ENCODE results near the gene PIGQ. TPM values are rescaled to one million over a fixed set of nuclear protein-coding genes. Genes with fewer than 3 reads are reported as not detected.

Gene PIGQ
- total and polyA plus RNA-seq, 2 of the 4 experiments (the other 2 are of a cell fraction), result 5.9 to 36.8 TPM

- ATAC-seq (ENCODE audit: low read depth), result no peak
These were observed 21.0 kb downstream of the PIGQ start for GRCh38 chr16:590815-591200.

More at GRCh38 chr16:590815-591200, 21.0 kb downstream of the PIGQ start:
- no peak overlapping the region for H4K91ac ChIP-seq (ENCODE audit: insufficient read depth, low read depth, low read length)
- CTCF ChIA-PET, result interaction anchor here (0.8 kb wide), 1 partner anchor 10 kb away, joined by 3 read pairs; no protein-coding TSS in a partner anchor
- dilution Hi-C loops (cut with HindIII; ENCODE audit: low sequenced_read_pairs, unreplicated experiment) (no loop called here), intact Hi-C loops (cut with micrococcal nuclease) (no loop called here), in situ Hi-C loops (cut with MboI; ENCODE audit: low sequenced_read_pairs) (no loop called here)
- H2AK9ac ChIP-seq (replicated peaks; ENCODE audit: low read depth, low read length, poor library complexity), result peak overlapping the region; percentile 95
- peak overlapping the region; percentile 38 for H3K27ac ChIP-seq (ENCODE audit: insufficient read depth, low read length)
- H3K9me3 ChIP-seq (ENCODE audit: control insufficient read depth, insufficient read depth, low read length), result no peaks in the 10 kb centered on the region
- BruUV-seq (replicated peaks), result no TSS peak
- no peak overlapping the region for H2BK20ac ChIP-seq (ENCODE audit: low read depth, low read length)
- H3K4me1 ChIP-seq (ENCODE audit: control insufficient read depth, insufficient read depth, low read length), result peaks cover 18% of the 10 kb centered on the region
- no peak overlapping the region for H4K8ac ChIP-seq (ENCODE audit: low read depth in 2 of 2, low read length in 2 of 2)
- H4K20me1 ChIP-seq (ENCODE audit: insufficient read depth, low read length), result peaks cover 53% of the 10 kb centered on the region
- no peak overlapping the region for H2BK15ac ChIP-seq (ENCODE audit: low read depth, low read length)
- peaks cover 18% of the 10 kb centered on the region; the same call in 1 of the 2 replicates for H3K9me1 ChIP-seq (ENCODE audit: insufficient read depth, low read length)
- POLR2A ChIA-PET (ENCODE audit: unreplicated experiment), result no interaction called here
- TF ChIP-seq RCOR1 (IDR thresholded peaks at IDR 0.05; ENCODE audit: insufficient replicate concordance, low read length) (no peak), POLR2A (IDR thresholded peaks at IDR 0.05; ENCODE audit: low read depth, low read length) (no peak)
- peaks cover 25 to 79% of the 10 kb centered on the region in 2 experiments; a peak in 3 of 4 replicates for H3K79me1 ChIP-seq (ENCODE audit: low read depth in 1 of 2, low read length in 2 of 2)
- H3K4ac ChIP-seq (ENCODE audit: low read depth, low read length), result peak overlapping the region; percentile 82
- H2AFZ ChIP-seq (replicated peaks; ENCODE audit: low read length, poor library complexity), result peak overlapping the region; percentile 94
- H3K18ac ChIP-seq (ENCODE audit: low read depth, low read length), result no peak overlapping the region
- no peak overlapping the region for H4K5ac ChIP-seq (ENCODE audit: low read depth, low read length)
- 46% methylated on average over 7 of the region's 10 CpGs; no CpG with 5 or more reads in 1 of the 2 experiments for WGBS, 2 experiments (ENCODE audit: extremely low coverage in 2 of 2, insufficient read length in 1 of 2)
- H3K9ac ChIP-seq (ENCODE audit: low read depth, low read length), result peak overlapping the region; percentile 74
- H3K36me3 ChIP-seq (ENCODE audit: control insufficient read depth, insufficient read depth, low read length), result 0 out of 2 replicates have a peak, but pooled peaks cover 2% of the 10 kb centered on the region
- no peak overlapping the region for H3K56ac ChIP-seq (ENCODE audit: extremely low read depth, insufficient read depth, low read length)
- no peak overlapping the region for H2BK120ac ChIP-seq (ENCODE audit: low read depth, low read length)
- peak overlapping the region; percentile 76; the same call in 1 of the 2 replicates for H3K14ac ChIP-seq (replicated peaks; ENCODE audit: low read depth, low read length)
- H3K4me2 ChIP-seq (ENCODE audit: low read depth, low read length), result peak overlapping the region; percentile 95
- H3K4me3 ChIP-seq (ENCODE audit: insufficient read depth, low read depth, low read length), result peak overlapping the region; percentile 98
- DNase-seq, result no peak
- H3K27me3 ChIP-seq (ENCODE audit: control insufficient read depth, insufficient read depth, low read length), result no peaks in the 10 kb centered on the region
- no peak overlapping the region for H2BK5ac ChIP-seq (ENCODE audit: low read depth, low read length, poor library complexity, severe bottlenecking)
- peak overlapping the region; percentile 67 for H2AK5ac ChIP-seq (ENCODE audit: low read depth, low read length)
- H3K23ac ChIP-seq (ENCODE audit: low read depth, low read length), result peak overlapping the region; percentile 92

Data from IMR-90 (cell line).